ENCODE data around the gene EMSY.

DNA sequence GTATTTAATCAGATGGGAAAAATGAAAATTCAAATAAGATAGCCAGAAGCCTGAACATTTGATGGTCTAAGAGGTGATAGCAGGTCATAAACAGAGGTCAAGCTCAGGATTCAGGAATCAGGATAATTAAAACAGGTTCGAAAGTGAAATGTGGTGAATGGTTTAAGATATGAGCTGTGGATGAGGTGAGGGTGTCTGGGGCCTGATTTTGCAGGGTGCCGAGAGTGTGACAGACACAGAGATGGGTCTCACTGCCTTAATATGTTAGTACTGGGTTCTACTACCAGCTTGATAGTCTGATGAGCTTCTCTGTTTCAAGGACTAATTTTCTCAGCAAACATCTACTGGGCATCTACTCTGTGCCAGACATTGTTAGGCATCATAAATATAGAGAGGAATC, 19.9 kb upstream of the EMSY start:
- TF ChIP-seq SP2 (IDR thresholded peaks at IDR 0.05; ENCODE audit: extremely low read depth, low read depth, low read length, poor library complexity, severe bottlenecking) (no peak), DPF2 (IDR thresholded peaks at IDR 0.05) (no peak), TAF1 (IDR thresholded peaks at IDR 0.05; ENCODE audit: control insufficient read depth, extremely low read depth, insufficient read depth, low read length, severe bottlenecking) (no peak), ILK (tag; IDR thresholded peaks at IDR 0.05; ENCODE audit: borderline replicate concordance, low read depth) (no peak), MAX (CRISPR knock-in tag; IDR thresholded peaks at IDR 0.05) (no peak), MAZ (CRISPR knock-in tag; conservative IDR thresholded peaks at IDR 0.05 in 1 of 2, IDR thresholded peaks at IDR 0.05 in 1 of 2) (no peak)

Measured in K562 (cell line).